Mesenchymal stem cell (in vitro differentiated cells and primary cell): ENCODE results near the gene PDAP1.
A peak's percentile ranks its signal among the peaks of the same experiment; 100 is the strongest.

Experiments used
- DNase-seq: peaks from one replicate; pipeline ENCODE4 v3.0.0-alpha.2; 2013
- H2AFZ ChIP-seq: one replicate; pipeline ENCODE4 v1.6.1; 2013; ENCODE audit warnings: low read depth, mild to moderate bottlenecking, control low read depth, inconsistent platforms, low read length, moderate library complexity
- H2AK5ac ChIP-seq: 2 replicates; pipeline ENCODE4 v1.6.1; 2013; ENCODE audit warnings: low read length, moderate library complexity, mild to moderate bottlenecking, inconsistent platforms; ENCODE audit not compliant: severe bottlenecking
- H2BK120ac ChIP-seq: one replicate; pipeline ENCODE4 v1.6.1; 2013; ENCODE audit warnings: low read depth, mild to moderate bottlenecking, inconsistent platforms, low read length, moderate library complexity
- H2BK12ac ChIP-seq, 2 experiments: one replicate each; pipeline ENCODE4 v1.6.1; 2013; ENCODE audit warnings: inconsistent platforms in 2 of 2, low read length in 2 of 2, mild to moderate bottlenecking in 2 of 2, moderate library complexity in 2 of 2, control low read depth in 1 of 2
- H2BK15ac ChIP-seq: one replicate; pipeline ENCODE4 v1.6.1; 2013; ENCODE audit warnings: mild to moderate bottlenecking, low read depth, inconsistent platforms; ENCODE audit not compliant: poor library complexity, severe bottlenecking
- H2BK5ac ChIP-seq: 2 replicates; pipeline ENCODE4 v1.6.1; 2013; ENCODE audit warnings: low read depth, mild to moderate bottlenecking, low read length, control low read depth, inconsistent platforms; ENCODE audit not compliant: poor library complexity, severe bottlenecking
- H3K14ac ChIP-seq, 2 experiments: one replicate each; pipeline ENCODE4 v1.6.1; 2013; ENCODE audit warnings: inconsistent platforms in 2 of 2, low read length in 2 of 2, control low read depth in 1 of 2, mild to moderate bottlenecking in 1 of 2, moderate library complexity in 1 of 2
- H3K18ac ChIP-seq, 2 experiments: one replicate each; pipeline ENCODE4 v1.6.1; 2013; ENCODE audit warnings: inconsistent platforms in 2 of 2, low read length in 2 of 2, control low read depth in 1 of 2, low read depth in 1 of 2, mild to moderate bottlenecking in 1 of 2
- H3K23ac ChIP-seq, 2 experiments: one replicate each; pipeline ENCODE4 v1.6.1; 2013; ENCODE audit warnings: inconsistent platforms in 2 of 2, low read length in 2 of 2, mild to moderate bottlenecking in 2 of 2, moderate library complexity in 2 of 2, control low read depth in 1 of 2
- H3K27ac ChIP-seq: 2 replicates; pipeline ENCODE4 v1.5.1; 2013; ENCODE audit warnings: mild to moderate bottlenecking, moderate library complexity, low read length, control low read depth, inconsistent platforms; ENCODE audit not compliant: poor library complexity, severe bottlenecking
- H3K27me3 ChIP-seq, 2 experiments: 2 replicates each; pipeline versions ENCODE4 v1.6.1 to v1.7.0; 2013; ENCODE audit warnings: low read length in 2 of 2, mild to moderate bottlenecking in 2 of 2, moderate library complexity in 2 of 2, control low read depth in 1 of 2, inconsistent platforms in 1 of 2; ENCODE audit not compliant: control insufficient read depth in 1 of 2, insufficient read depth in 1 of 2
- H3K36me3 ChIP-seq, 2 experiments: 2 replicates each; pipeline versions ENCODE4 v1.6.1 to v1.7.0; 2013; ENCODE audit warnings: low read length in 2 of 2, control low read depth in 1 of 2, inconsistent platforms in 1 of 2, low read depth in 1 of 2, mild to moderate bottlenecking in 1 of 2; ENCODE audit not compliant: insufficient read depth in 2 of 2, control insufficient read depth in 1 of 2
- H3K4ac ChIP-seq, 2 experiments: one replicate each; pipeline ENCODE4 v1.6.1; 2013; ENCODE audit warnings: inconsistent platforms in 2 of 2, low read length in 2 of 2, mild to moderate bottlenecking in 2 of 2, moderate library complexity in 2 of 2, control low read depth in 1 of 2, low read depth in 1 of 2
- H3K4me1 ChIP-seq: 2 replicates; pipeline ENCODE4 v1.6.1; 2013; ENCODE audit warnings: low read depth, low read length, control low read depth; ENCODE audit not compliant: control insufficient read depth, insufficient read depth
- H3K4me2 ChIP-seq: 2 replicates; pipeline ENCODE4 v1.6.1; 2013; ENCODE audit warnings: low read length, mild to moderate bottlenecking, inconsistent platforms; ENCODE audit not compliant: poor library complexity, severe bottlenecking
- H3K4me3 ChIP-seq, 2 experiments: 2 replicates each; pipeline versions ENCODE4 v1.5.1 to v1.7.0; 2013; ENCODE audit warnings: low read length in 2 of 2, mild to moderate bottlenecking in 2 of 2, control low read depth in 1 of 2, low read depth in 1 of 2; ENCODE audit not compliant: insufficient read depth in 1 of 2
- H3K79me1 ChIP-seq: replicated peaks from 2 replicates; pipeline ENCODE4 v1.6.1; 2013; ENCODE audit warnings: mild to moderate bottlenecking, control low read depth, low read length, inconsistent platforms; ENCODE audit not compliant: poor library complexity, severe bottlenecking
- H3K9ac ChIP-seq: 2 replicates; pipeline ENCODE4 v1.7.0; 2013; ENCODE audit warnings: mild to moderate bottlenecking, low read length, moderate library complexity
- H3K9me3 ChIP-seq: 2 replicates; pipeline ENCODE4 v1.7.0; 2013; ENCODE audit warnings: mild to moderate bottlenecking, low read length; ENCODE audit not compliant: control insufficient read depth
- H4K8ac ChIP-seq: one replicate; pipeline ENCODE4 v1.6.1; 2013; ENCODE audit warnings: inconsistent platforms, mild to moderate bottlenecking, low read length, moderate library complexity
- H4K91ac ChIP-seq: one replicate; pipeline ENCODE4 v1.6.1; 2013; ENCODE audit warnings: mild to moderate bottlenecking, low read length, inconsistent platforms
- WGBS: methylation state at CpG from one replicate; pipeline ENCODE4 v1.1.7; 2013; ENCODE audit warnings: mixed read lengths; 5-methylcytosine and 5-hydroxymethylcytosine counted together

PDAP1 gene

GRCh38 chr7:99410635-99411034, 2.2 kb upstream of the PDAP1 start:
- Histone ChIP-seq H2BK120ac (no peak overlapping the region), H3K4me1 (peaks cover 4% of the 10 kb centered on the region), H3K27ac (no peak overlapping the region), H3K14ac (no peak overlapping the region), H3K9ac (peak overlapping the region; percentile 100), H4K8ac (no peak overlapping the region), H2BK15ac (no peak overlapping the region), H3K4me2 (no peak overlapping the region), H3K23ac (no peak overlapping the region), H3K18ac (no peak overlapping the region), H2AK5ac (no peak overlapping the region), H3K79me1 (peaks cover 9% of the 10 kb centered on the region), H2BK12ac (no peak overlapping the region), H3K27me3 (no peaks in the 10 kb centered on the region), H3K36me3 (peaks cover 31 to 50% of the 10 kb centered on the region in 2 experiments), H3K9me3 (no peaks in the 10 kb centered on the region), H2AFZ (no peak overlapping the region), H4K91ac (no peak overlapping the region), H3K4me3 (peak overlapping the region in 1 of 2 experiments; percentile 99), H3K4ac (no peak overlapping the region), H2BK5ac (no peak overlapping the region)
- DNase-seq, result no peak
- 100% methylated on average over 2 of the region's 2 CpGs for WGBS

- Histone ChIP-seq H2BK120ac (no peak overlapping the region), H4K8ac (no peak overlapping the region), H3K27ac (no peak overlapping the region), H3K4me2 (peak overlapping the region; percentile 77), H3K9ac (peak overlapping the region; percentile 100), H3K36me3 (peaks cover 30 to 48% of the 10 kb centered on the region in 2 experiments), H2BK12ac (no peak overlapping the region), H3K4me1 (peaks cover 9% of the 10 kb centered on the region), H3K79me1 (peaks cover 8% of the 10 kb centered on the region), H3K23ac (no peak overlapping the region), H2AK5ac (no peak overlapping the region), H3K4me3 (peak overlapping the region in 1 of 2 experiments; percentile 99), H3K4ac (no peak overlapping the region), H3K14ac (no peak overlapping the region), H3K9me3 (no peaks in the 10 kb centered on the region), H4K91ac (no peak overlapping the region), H3K27me3 (no peaks in the 10 kb centered on the region), H2AFZ (no peak overlapping the region), H3K18ac (no peak overlapping the region), H2BK5ac (peak overlapping the region; percentile 53), H2BK15ac (no peak overlapping the region)
- no peak for DNase-seq
- 77% methylated on average over 2 of the region's 3 CpGs for WGBS
These were observed 1.4 kb upstream of the PDAP1 start for GRCh38 chr7:99409806-99410205.

DNA sequence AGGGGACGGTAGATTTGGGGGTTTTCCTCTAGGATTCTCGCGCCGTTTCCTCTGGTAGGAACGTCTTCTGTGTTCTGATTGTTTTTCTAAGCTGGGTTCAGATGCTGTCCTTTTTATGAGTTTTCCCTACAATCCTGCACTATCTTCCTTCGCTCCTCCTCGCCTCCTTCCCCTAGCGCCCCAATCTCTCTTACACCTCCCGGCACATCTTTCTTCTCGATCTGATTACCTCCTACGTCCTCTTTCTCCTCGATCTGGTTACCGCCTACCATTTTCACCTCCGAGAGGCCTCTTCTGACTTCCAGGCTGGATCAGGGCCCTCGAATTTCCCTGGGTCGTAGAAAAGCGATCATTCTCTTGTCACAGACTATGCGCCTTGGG, 785 bp upstream of the PDAP1 start:
- peaks cover 15% of the 10 kb centered on the region for H3K4me1 ChIP-seq
- peak overlapping the region; percentile 81 to 90 for H3K18ac ChIP-seq
- H3K27me3 ChIP-seq, result no peaks in the 10 kb centered on the region
- H3K4ac ChIP-seq, result peak overlapping the region in 1 of 2 experiments; percentile 63
- peak overlapping the region in 1 of 2 experiments; percentile 74 for H3K14ac ChIP-seq
- peak overlapping the region; percentile 86 to 99 for H3K4me3 ChIP-seq
- H3K23ac ChIP-seq, result no peak overlapping the region
- no peak overlapping the region for H2AFZ ChIP-seq
- peak overlapping the region; percentile 53 for H2BK5ac ChIP-seq
- 1% methylated on average over 17 of the region's 18 CpGs for WGBS
- peak overlapping the region; percentile 100 for H3K9ac ChIP-seq
- no peaks in the 10 kb centered on the region for H3K9me3 ChIP-seq
- no peak for DNase-seq
- no peak overlapping the region for H2BK12ac ChIP-seq
- peak overlapping the region; percentile 99 for H3K27ac ChIP-seq
- peak overlapping the region; percentile 33 for H2BK15ac ChIP-seq
- peak overlapping the region; percentile 77 for H3K4me2 ChIP-seq
- H4K91ac ChIP-seq, result no peak overlapping the region
- H2AK5ac ChIP-seq, result peak overlapping the region; percentile 28
- H3K36me3 ChIP-seq, result peaks cover 31 to 42% of the 10 kb centered on the region in 2 experiments
- peak overlapping the region; percentile 13 for H2BK120ac ChIP-seq
- H4K8ac ChIP-seq, result peak overlapping the region; percentile 52
- H3K79me1 ChIP-seq, result peaks cover 6% of the 10 kb centered on the region

DNA sequence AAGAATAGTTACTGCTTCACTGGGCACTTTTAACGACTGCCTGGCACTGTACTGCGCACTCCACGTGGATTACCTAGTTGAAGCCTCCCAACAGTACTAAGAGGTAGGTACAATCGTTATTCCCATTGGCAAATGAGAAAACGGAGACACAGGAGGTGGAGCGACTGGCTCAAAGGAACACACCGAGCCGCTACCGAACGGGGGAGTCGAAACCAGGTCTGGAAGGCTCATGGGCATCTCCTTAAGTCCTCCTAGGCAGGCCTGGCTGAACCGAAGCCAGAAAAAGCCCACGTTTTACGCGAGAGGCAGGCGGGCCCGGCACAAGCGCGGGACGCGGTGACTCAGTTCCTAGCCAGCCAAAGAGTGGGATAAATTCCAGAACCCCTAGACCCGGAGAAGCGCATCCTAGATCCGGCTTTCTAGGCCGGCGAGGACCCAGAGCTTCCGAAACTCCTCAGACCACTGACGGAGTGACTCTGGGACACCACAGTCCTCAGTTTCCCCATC, 472 bp downstream of the PDAP1 start:
- H2AFZ ChIP-seq, result peak overlapping the region; percentile 32

More for the DNA sequence above, 472 bp downstream of the PDAP1 start:
- H4K8ac ChIP-seq, result peak overlapping the region; percentile 71
- peak overlapping the region; percentile 75 for H3K27ac ChIP-seq
- peak; percentile 82 for DNase-seq
- H3K79me1 ChIP-seq, result peaks cover 12% of the 10 kb centered on the region
- peak overlapping the region; percentile 47 to 76 for H3K18ac ChIP-seq
- H2BK5ac ChIP-seq, result peak overlapping the region; percentile 21
- peak overlapping the region; percentile 86 to 99 for H3K4me3 ChIP-seq
- no peaks in the 10 kb centered on the region for H3K9me3 ChIP-seq
- peaks cover 21% of the 10 kb centered on the region for H3K4me1 ChIP-seq
- H3K4ac ChIP-seq, result peak overlapping the region; percentile 69 to 96
- peaks cover 31 to 41% of the 10 kb centered on the region in 2 experiments for H3K36me3 ChIP-seq
- no peak overlapping the region for H3K23ac ChIP-seq
- peak overlapping the region; percentile 8 for H2BK120ac ChIP-seq
- peak overlapping the region in 1 of 2 experiments; percentile 23 for H2BK12ac ChIP-seq
- peak overlapping the region; percentile 76 for H2AK5ac ChIP-seq
- WGBS, result under 1% methylated on average over 28 of the region's 28 CpGs
- H3K4me2 ChIP-seq, result peak overlapping the region; percentile 84
- H3K9ac ChIP-seq, result peak overlapping the region; percentile 100
- H2BK15ac ChIP-seq, result no peak overlapping the region
- no peaks in the 10 kb centered on the region for H3K27me3 ChIP-seq
- peak overlapping the region in 1 of 2 experiments; percentile 61 for H3K14ac ChIP-seq
- peak overlapping the region; percentile 79 for H4K91ac ChIP-seq
